ENCODE measurements around the gene UBQLN4. TPM values are rescaled to one million over a fixed set of nuclear protein-coding genes. Genes with fewer than 3 reads are reported as not detected.

UBQLN4 gene
- total RNA-seq, 2 donors from 2014 or later = 27.0 to 43.6 TPM

DNA sequence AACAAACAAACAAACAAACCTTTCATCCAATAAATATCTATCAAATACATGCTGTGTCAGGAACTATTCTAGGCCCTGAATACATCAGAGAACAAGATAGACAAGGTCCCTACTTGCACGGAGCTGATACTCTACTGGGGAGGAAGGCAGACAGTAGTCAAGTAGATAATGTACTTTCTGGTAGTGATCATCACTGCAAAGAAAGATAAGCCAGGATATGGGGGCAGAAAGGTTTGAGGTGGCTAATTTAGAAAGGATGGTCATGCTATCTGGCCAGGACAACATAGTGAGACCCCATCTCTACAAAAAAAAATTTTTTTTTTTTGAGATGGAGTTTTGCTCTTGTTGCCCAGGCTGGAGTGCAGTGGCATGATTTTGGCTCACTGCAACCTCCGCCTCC is 38.0 kb upstream of the UBQLN4 start:
- intact Hi-C loops (cut with DNase I) = loop anchor here (2.0 to 5.0 kb wide), 2 partner anchors 47 to 136 kb away; no protein-coding TSS in a partner anchor
- Histone ChIP-seq H3K4me3 (no peak overlapping the region), H3K36me3 (no peaks in the 10 kb centered on the region), H3K9me3 (no peaks in the 10 kb centered on the region), H3K27me3 (replicated peaks; ENCODE audit: insufficient read depth) (no peaks in the 10 kb centered on the region), H3K27ac (no peak overlapping the region), H3K4me1 (replicated peaks) (no peaks in the 10 kb centered on the region)
- DNase-seq (ENCODE audit: low spot score) = no peak
- 70% methylated on average over 2 of the region's 2 CpGs for WGBS
- no peak for TF ChIP-seq POLR2A (IDR thresholded peaks at IDR 0.05)
- TF ChIP-seq, protein P1, sequence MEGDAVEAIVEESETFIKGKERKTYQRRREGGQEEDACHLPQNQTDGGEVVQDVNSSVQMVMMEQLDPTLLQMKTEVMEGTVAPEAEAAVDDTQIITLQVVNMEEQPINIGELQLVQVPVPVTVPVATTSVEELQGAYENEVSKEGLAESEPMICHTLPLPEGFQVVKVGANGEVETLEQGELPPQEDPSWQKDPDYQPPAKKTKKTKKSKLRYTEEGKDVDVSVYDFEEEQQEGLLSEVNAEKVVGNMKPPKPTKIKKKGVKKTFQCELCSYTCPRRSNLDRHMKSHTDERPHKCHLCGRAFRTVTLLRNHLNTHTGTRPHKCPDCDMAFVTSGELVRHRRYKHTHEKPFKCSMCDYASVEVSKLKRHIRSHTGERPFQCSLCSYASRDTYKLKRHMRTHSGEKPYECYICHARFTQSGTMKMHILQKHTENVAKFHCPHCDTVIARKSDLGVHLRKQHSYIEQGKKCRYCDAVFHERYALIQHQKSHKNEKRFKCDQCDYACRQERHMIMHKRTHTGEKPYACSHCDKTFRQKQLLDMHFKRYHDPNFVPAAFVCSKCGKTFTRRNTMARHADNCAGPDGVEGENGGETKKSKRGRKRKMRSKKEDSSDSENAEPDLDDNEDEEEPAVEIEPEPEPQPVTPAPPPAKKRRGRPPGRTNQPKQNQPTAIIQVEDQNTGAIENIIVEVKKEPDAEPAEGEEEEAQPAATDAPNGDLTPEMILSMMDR (IDR thresholded peaks at IDR 0.05) = no peak
- TF ChIP-seq POLR2AphosphoS5 (IDR thresholded peaks at IDR 0.05) = no peak

DNA sequence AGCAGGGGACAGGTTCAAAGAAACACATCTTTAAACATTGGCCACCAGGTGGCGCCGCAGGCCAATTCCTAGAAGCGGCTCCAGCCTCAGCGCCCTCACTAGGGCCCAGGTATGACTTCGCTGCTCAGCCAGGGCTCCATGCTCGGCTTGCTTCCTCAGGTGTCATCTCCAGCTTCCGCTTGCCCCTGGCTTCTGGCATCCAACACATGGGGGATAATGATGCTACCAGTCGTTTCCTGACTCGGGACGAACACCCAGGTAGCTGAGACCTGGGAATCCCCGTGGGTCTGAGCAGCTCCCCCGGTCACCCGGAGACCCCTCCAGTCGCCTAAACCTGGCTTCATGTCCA is 37.2 kb upstream of the UBQLN4 start:
- Histone ChIP-seq H3K36me3 (no peaks in the 10 kb centered on the region), H3K4me3 (no peak overlapping the region), H3K27ac (no peak overlapping the region), H3K9me3 (no peaks in the 10 kb centered on the region), H3K4me1 (replicated peaks) (no peaks in the 10 kb centered on the region), H3K27me3 (replicated peaks; ENCODE audit: insufficient read depth) (no peaks in the 10 kb centered on the region)
- TF ChIP-seq POLR2A (IDR thresholded peaks at IDR 0.05) = no peak
- TF ChIP-seq, protein P1 (IDR thresholded peaks at IDR 0.05) = peak; percentile 63 to 93 (median 90)
- intact Hi-C loops (cut with DNase I) = loop anchor here (2.0 to 5.0 kb wide), 2 partner anchors 48 to 136 kb away; no protein-coding TSS in a partner anchor
- DNase-seq (ENCODE audit: low spot score) = peak; percentile 86
- WGBS = 34% methylated on average over 14 of the region's 14 CpGs

DNA sequence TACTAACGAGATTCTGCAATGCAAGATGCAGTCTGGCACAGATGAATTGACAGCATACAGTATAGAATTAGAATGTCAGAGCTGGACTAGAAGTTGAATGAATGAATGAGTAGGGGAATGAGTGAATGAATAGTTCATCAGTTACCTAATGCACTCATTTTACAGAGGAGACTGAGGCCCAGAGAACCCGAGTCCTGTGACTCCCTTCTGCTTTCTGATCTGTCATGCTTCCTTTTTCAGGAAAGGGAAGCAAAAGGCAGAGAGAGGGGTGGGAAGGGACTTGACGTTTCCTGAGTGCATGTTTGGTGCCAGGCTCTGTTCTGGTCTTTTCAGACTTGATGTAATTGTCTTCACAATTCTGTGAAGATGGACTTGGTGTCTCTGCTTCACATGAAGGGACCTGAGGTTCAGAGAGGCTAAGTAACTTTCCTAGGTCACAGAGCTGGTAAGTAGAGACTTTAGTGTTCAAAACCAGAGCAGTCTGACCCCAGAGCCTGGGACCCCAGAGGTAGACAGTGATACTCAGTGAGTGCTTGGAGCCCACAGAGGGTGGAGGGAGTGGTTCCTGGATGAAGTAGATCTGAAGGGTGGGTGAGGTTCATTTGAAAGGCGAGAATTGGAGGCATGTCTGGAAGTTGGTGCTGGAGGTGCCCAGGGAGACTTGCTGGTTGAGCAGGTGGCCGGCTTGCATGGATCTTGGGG is 36.7 kb upstream of the UBQLN4 start:
- Histone ChIP-seq H3K9me3 (no peaks in the 10 kb centered on the region), H3K4me1 (replicated peaks) (no peaks in the 10 kb centered on the region), H3K36me3 (no peaks in the 10 kb centered on the region), H3K27me3 (replicated peaks; ENCODE audit: insufficient read depth) (no peaks in the 10 kb centered on the region), H3K4me3 (no peak overlapping the region), H3K27ac (no peak overlapping the region)
- WGBS = 34% methylated on average over 5 of the region's 5 CpGs
- intact Hi-C loops (cut with DNase I) = loop anchor here (2.0 to 5.0 kb wide), 2 partner anchors 49 to 137 kb away; no protein-coding TSS in a partner anchor
- TF ChIP-seq POLR2AphosphoS5 (IDR thresholded peaks at IDR 0.05) (no peak), POLR2A (IDR thresholded peaks at IDR 0.05) (no peak)
- TF ChIP-seq, protein P1 (IDR thresholded peaks at IDR 0.05) = no peak
- DNase-seq (ENCODE audit: low spot score) = no peak

DNA sequence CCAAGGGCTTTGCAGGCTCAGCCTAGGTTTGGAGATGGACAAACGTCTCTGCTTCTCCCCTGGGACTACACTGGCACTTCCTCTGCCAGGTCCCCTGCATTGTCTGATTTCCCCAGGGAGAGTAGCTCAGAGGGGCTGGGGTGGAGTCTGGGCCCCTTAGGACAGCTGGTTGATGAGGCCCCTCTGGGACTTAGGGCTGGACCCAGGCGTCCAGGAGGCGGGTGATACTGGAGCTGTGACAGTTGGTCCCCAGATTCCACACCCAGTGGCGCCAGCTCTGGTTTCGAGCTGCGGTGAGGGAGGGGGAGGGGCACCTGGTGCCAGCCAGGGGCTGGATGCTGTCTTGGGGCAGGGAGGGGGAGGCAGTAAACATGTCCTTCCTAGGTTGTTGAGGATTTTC is 36.1 kb upstream of the UBQLN4 start:
- Histone ChIP-seq H3K27ac (no peak overlapping the region), H3K4me3 (no peak overlapping the region), H3K36me3 (no peaks in the 10 kb centered on the region), H3K9me3 (no peaks in the 10 kb centered on the region), H3K4me1 (replicated peaks) (no peaks in the 10 kb centered on the region), H3K27me3 (replicated peaks; ENCODE audit: insufficient read depth) (no peaks in the 10 kb centered on the region)
- TF ChIP-seq, protein P1 (IDR thresholded peaks at IDR 0.05) = no peak
- TF ChIP-seq POLR2AphosphoS5 (IDR thresholded peaks at IDR 0.05) (no peak), POLR2A (IDR thresholded peaks at IDR 0.05) (no peak)
- intact Hi-C loops (cut with DNase I) = loop anchor here (2.0 to 5.0 kb wide), 2 partner anchors 49 to 138 kb away; no protein-coding TSS in a partner anchor
- DNase-seq (ENCODE audit: low spot score) = no peak
- WGBS = 63% methylated on average over 6 of the region's 6 CpGs

DNA sequence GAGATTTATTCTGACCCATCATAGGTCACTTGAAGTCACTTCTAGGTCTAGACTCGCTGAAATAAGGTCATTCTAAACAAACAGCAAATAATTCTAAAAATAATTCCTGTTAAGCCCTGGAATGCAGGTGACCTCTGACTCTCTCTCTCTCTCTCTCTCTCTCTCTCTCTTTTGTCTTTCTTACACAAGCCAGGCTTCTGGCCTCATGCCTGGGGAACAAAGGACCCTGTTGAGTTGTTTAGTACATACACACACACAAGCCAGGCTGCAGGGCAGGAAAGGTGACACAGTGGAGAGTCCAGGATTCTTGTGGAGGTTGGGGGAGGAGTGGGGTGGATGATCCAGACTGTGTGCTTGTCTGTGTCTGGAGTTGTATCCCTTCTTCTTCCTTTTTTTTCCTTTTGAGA is 32.7 kb upstream of the UBQLN4 start:
- Histone ChIP-seq H3K36me3 (no peaks in the 10 kb centered on the region), H3K27me3 (replicated peaks; ENCODE audit: insufficient read depth) (no peaks in the 10 kb centered on the region), H3K4me3 (no peak overlapping the region), H3K27ac (no peak overlapping the region), H3K4me1 (replicated peaks) (no peaks in the 10 kb centered on the region), H3K9me3 (no peaks in the 10 kb centered on the region)
- WGBS = 37% methylated on average over 1 of the region's 1 CpG
- TF ChIP-seq POLR2A (IDR thresholded peaks at IDR 0.05) = no peak
- TF ChIP-seq, protein P1 (IDR thresholded peaks at IDR 0.05) = no peak
- no peak for TF ChIP-seq POLR2AphosphoS5 (IDR thresholded peaks at IDR 0.05)
- intact Hi-C loops (cut with DNase I) = no loop called here
- DNase-seq (ENCODE audit: low spot score) = no peak
